IgD-negative memory B cell (primary cell): ENCODE measurements around the gene GPRIN1. TPM values are rescaled to one million over a fixed set of nuclear protein-coding genes. Genes with fewer than 3 reads are reported as not detected.
"Not testable (repeated sequence)": the region's sequence is repeated elsewhere in the genome, so short reads cannot be mapped to it uniquely, and the experiment has no call there.

Experiments used
- H3K27ac Mint-ChIP-seq, 3 donors: one replicate each; pipeline ENCODE4 v1.8.0; 2020 to 2022; ENCODE audit warnings: mild to moderate bottlenecking in 3 of 3, mixed read lengths in 3 of 3, moderate library complexity in 1 of 3
- H3K27me3 Mint-ChIP-seq: one replicate; pipeline ENCODE4 v1.8.0; 2021; ENCODE audit warnings: mixed read lengths
- H3K36me3 Mint-ChIP-seq: one replicate; pipeline ENCODE4 v1.8.0; 2020; ENCODE audit warnings: mild to moderate bottlenecking, mixed read lengths
- H3K4me1 Mint-ChIP-seq, 3 donors: one replicate each; pipeline ENCODE4 v1.8.0; 2020 to 2022; ENCODE audit warnings: mixed read lengths in 3 of 3, mild to moderate bottlenecking in 1 of 3
- H3K4me3 Mint-ChIP-seq, 4 donors: one replicate each; pipeline ENCODE4 v1.8.0; 2020 to 2022; ENCODE audit warnings: mild to moderate bottlenecking in 4 of 4, mixed read lengths in 4 of 4, moderate library complexity in 3 of 4
- H3K9me3 Mint-ChIP-seq, 3 donors: one replicate each; pipeline ENCODE4 v1.8.0; 2020 to 2021; ENCODE audit warnings: mixed read lengths in 3 of 3, mild to moderate bottlenecking in 1 of 3
- polyA plus RNA-seq: library from polyadenylated mRNA; unstranded; fragments of 300-500 nt; fragmentation: Illumina TruSeq; gene quantifications from one replicate; pipeline ENCODE4 v1.2.3, GENCODE V29; 2021

Gene GPRIN1
- polyA plus RNA-seq, 1 donor from 2014 or later = 0.35 TPM

GRCh38 chr5:176606032-176606431 is 3.9 kb downstream of the GPRIN1 start:
- Mint-ChIP-seq H3K27me3 (no peaks in the 10 kb centered on the region), H3K4me1 (peaks cover 0 to 7% (median 5%) of the 10 kb centered on the region in 3 donors), H3K9me3 (no peaks in the 10 kb centered on the region), H3K36me3 (no peaks in the 10 kb centered on the region), H3K4me3 (peak overlapping the region in 1 of 4 donors; percentile 72), H3K27ac (no peak overlapping the region)

GRCh38 chr5:176603091-176603490 is 6.9 kb downstream of the GPRIN1 start:
- H3K4me3 Mint-ChIP-seq = no peak overlapping the region
- H3K4me1 Mint-ChIP-seq = peaks cover 0 to 2% (median 0%) of the 10 kb centered on the region in 3 donors
- H3K9me3 Mint-ChIP-seq = no peaks in the 10 kb centered on the region
- peaks cover 4% of the 10 kb centered on the region for H3K36me3 Mint-ChIP-seq
- H3K27me3 Mint-ChIP-seq = no peaks in the 10 kb centered on the region
- no peak overlapping the region for H3K27ac Mint-ChIP-seq

- Mint-ChIP-seq H3K4me1 (peaks cover 0 to 2% (median 0%) of the 10 kb centered on the region in 3 donors), H3K9me3 (no peaks in the 10 kb centered on the region), H3K4me3 (peak overlapping the region in 1 of 4 donors; percentile 24), H3K27ac (no peak overlapping the region), H3K36me3 (peaks cover 4% of the 10 kb centered on the region), H3K27me3 (no peaks in the 10 kb centered on the region)
These were observed 8.0 kb downstream of the GPRIN1 start for GRCh38 chr5:176601901-176602482.

- H3K27me3 Mint-ChIP-seq, H3K27ac Mint-ChIP-seq, H3K4me1 Mint-ChIP-seq, H3K4me3 Mint-ChIP-seq, H3K9me3 Mint-ChIP-seq, H3K36me3 Mint-ChIP-seq: not testable (repeated sequence)
These were observed 10.1 kb downstream of the GPRIN1 start for GRCh38 chr5:176599749-176600430.

- peaks cover 6% of the 10 kb centered on the region for H3K36me3 Mint-ChIP-seq
- H3K4me1 Mint-ChIP-seq = peaks cover 0 to 2% (median 0%) of the 10 kb centered on the region in 3 donors
- no peaks in the 10 kb centered on the region for H3K9me3 Mint-ChIP-seq
- H3K4me3 Mint-ChIP-seq = peak overlapping the region in 3 of 4 donors; percentile 21 to 72 (median 71)
- no peak overlapping the region for H3K27ac Mint-ChIP-seq
- no peaks in the 10 kb centered on the region for H3K27me3 Mint-ChIP-seq
These were observed 12.3 kb downstream of the GPRIN1 start for GRCh38 chr5:176597417-176598389.

GRCh38 chr5:176596689-176597416 is 13.1 kb downstream of the GPRIN1 start:
- H3K4me3 Mint-ChIP-seq = peak overlapping the region; percentile 48 to 86 (median 75)
- H3K27me3 Mint-ChIP-seq = no peaks in the 10 kb centered on the region
- peaks cover 6% of the 10 kb centered on the region for H3K36me3 Mint-ChIP-seq
- no peaks in the 10 kb centered on the region for H3K9me3 Mint-ChIP-seq
- peaks cover 0 to 2% (median 0%) of the 10 kb centered on the region in 3 donors for H3K4me1 Mint-ChIP-seq
- H3K27ac Mint-ChIP-seq = peak overlapping the region in 1 of 3 donors; percentile 35

GRCh38 chr5:176596069-176596644 is 13.8 kb downstream of the GPRIN1 start:
- Mint-ChIP-seq H3K27me3 (no peaks in the 10 kb centered on the region), H3K4me3 (peak overlapping the region; percentile 48 to 86 (median 75)), H3K27ac (peak overlapping the region in 1 of 3 donors; percentile 35), H3K9me3 (no peaks in the 10 kb centered on the region), H3K4me1 (peaks cover 0 to 2% (median 0%) of the 10 kb centered on the region in 3 donors), H3K36me3 (peaks cover 6% of the 10 kb centered on the region)

- no peak overlapping the region for H3K27ac Mint-ChIP-seq
- H3K27me3 Mint-ChIP-seq = no peaks in the 10 kb centered on the region
- peaks cover 0 to 2% (median 0%) of the 10 kb centered on the region in 3 donors for H3K4me1 Mint-ChIP-seq
- peak overlapping the region in 1 of 4 donors; percentile 1 for H3K4me3 Mint-ChIP-seq
- H3K9me3 Mint-ChIP-seq = no peaks in the 10 kb centered on the region
- peaks cover 6% of the 10 kb centered on the region for H3K36me3 Mint-ChIP-seq
These were observed 14.5 kb downstream of the GPRIN1 start for GRCh38 chr5:176595386-176595943.

- no peak overlapping the region for H3K27ac Mint-ChIP-seq
- peaks cover 6% of the 10 kb centered on the region for H3K36me3 Mint-ChIP-seq
- H3K27me3 Mint-ChIP-seq = no peaks in the 10 kb centered on the region
- H3K4me3 Mint-ChIP-seq = peak overlapping the region in 1 of 4 donors; percentile 38
- H3K9me3 Mint-ChIP-seq = no peaks in the 10 kb centered on the region
- peaks cover 0 to 2% (median 0%) of the 10 kb centered on the region in 3 donors for H3K4me1 Mint-ChIP-seq
These were observed 15.4 kb downstream of the GPRIN1 start for GRCh38 chr5:176594554-176594953.

- no peaks in the 10 kb centered on the region for H3K9me3 Mint-ChIP-seq
- H3K36me3 Mint-ChIP-seq = peaks cover 2% of the 10 kb centered on the region
- H3K4me1 Mint-ChIP-seq = no peaks in the 10 kb centered on the region
- H3K27ac Mint-ChIP-seq = no peak overlapping the region
- no peaks in the 10 kb centered on the region for H3K27me3 Mint-ChIP-seq
- H3K4me3 Mint-ChIP-seq = peak overlapping the region in 1 of 4 donors; percentile 11
These were observed 16.6 kb downstream of the GPRIN1 start for GRCh38 chr5:176593273-176593869.

- H3K27me3 Mint-ChIP-seq = no peaks in the 10 kb centered on the region
- H3K4me3 Mint-ChIP-seq = no peak overlapping the region
- H3K9me3 Mint-ChIP-seq = no peaks in the 10 kb centered on the region
- no peak overlapping the region for H3K27ac Mint-ChIP-seq
- H3K4me1 Mint-ChIP-seq = no peaks in the 10 kb centered on the region
- H3K36me3 Mint-ChIP-seq = peaks cover 2% of the 10 kb centered on the region
These were observed 17.4 kb downstream of the GPRIN1 start for GRCh38 chr5:176592573-176592972.

GRCh38 chr5:176591667-176592066 is 18.3 kb downstream of the GPRIN1 start:
- not testable (repeated sequence) for H3K9me3 Mint-ChIP-seq, H3K27ac Mint-ChIP-seq, H3K27me3 Mint-ChIP-seq, H3K36me3 Mint-ChIP-seq, H3K4me3 Mint-ChIP-seq, H3K4me1 Mint-ChIP-seq

- Mint-ChIP-seq H3K4me1 (no peaks in the 10 kb centered on the region), H3K27me3 (no peaks in the 10 kb centered on the region), H3K27ac (no peak overlapping the region), H3K36me3 (peaks cover 2% of the 10 kb centered on the region), H3K4me3 (no peak overlapping the region), H3K9me3 (peaks cover 4% of the 10 kb centered on the region in 3 donors)
These were observed 19.8 kb downstream of the GPRIN1 start for GRCh38 chr5:176590035-176590717.
